Suprapubic skin (tissue), 4 donors: ENCODE results near the gene CPT1C. TPM values are rescaled to one million over a fixed set of nuclear protein-coding genes. Genes with fewer than 3 reads are reported as not detected.

ENCODE experiments used
- DNase-seq, 2 donors: peaks; one replicate each; pipeline ENCODE4 v3.0.0-alpha.2; 2019; ENCODE audit warnings: low spot score in 2 of 2
- H3K27ac ChIP-seq: fragments of 200-600 bp; sonication (generic); one replicate; pipeline ENCODE4 v1.5.1; 2019
- H3K27me3 ChIP-seq: fragments of 200-600 bp; sonication (generic); one replicate; pipeline ENCODE4 v1.5.1; 2019
- H3K36me3 ChIP-seq: fragments of 200-600 bp; sonication (generic); one replicate; pipeline ENCODE4 v1.5.1; 2019
- H3K4me1 ChIP-seq: fragments of 200-600 bp; sonication (generic); one replicate; pipeline ENCODE4 v1.5.1; 2019
- H3K4me3 ChIP-seq: fragments of 200-600 bp; sonication (generic); one replicate; pipeline ENCODE4 v1.5.1; 2019; ENCODE audit warnings: mild to moderate bottlenecking
- H3K9me3 ChIP-seq: fragments of 200-600 bp; sonication (generic); one replicate; pipeline ENCODE4 v1.5.1; 2019
- CTCF ChIP-seq, 2 donors: fragments of 200-600 bp in 1 of 2; fragments of 450-650 bp in 1 of 2; sonication (generic) in 1 of 2; IDR thresholded peaks; one replicate each; pipeline ENCODE4 v1.5.1; 2016 to 2019; ENCODE audit warnings: antibody characterized with exemption in 2 of 2, mild to moderate bottlenecking in 1 of 2, moderate library complexity in 1 of 2
- EP300 ChIP-seq: sonication (generic); formaldehyde crosslinking; IDR thresholded peaks from one replicate; pipeline ENCODE4 v1.6.1; 2017; ENCODE audit warnings: antibody characterized with exemption
- POLR2A ChIP-seq, 2 donors: fragments of 450-650 bp; IDR thresholded peaks; one replicate each; pipeline ENCODE4 v1.6.1; 2017; ENCODE audit warnings: antibody characterized with exemption in 2 of 2, mild to moderate bottlenecking in 2 of 2, moderate library complexity in 2 of 2
- POLR2AphosphoS5 ChIP-seq, 3 donors: sonication (generic); formaldehyde crosslinking; IDR thresholded peaks; one replicate each; pipeline ENCODE4 v1.6.1; 2017; ENCODE audit warnings: antibody characterized with exemption in 3 of 3
- WGBS: methylation state at CpG from one replicate; pipeline ENCODE4 v1.1.5; 2018; 5-methylcytosine and 5-hydroxymethylcytosine counted together
- total RNA-seq, 4 donors: library from RNA; depleted of rRNA; stranded (reverse); fragments of >200 nt; gene quantifications; one replicate each; pipeline ENCODE4 v1.1.0, GENCODE V29; 2016

Gene CPT1C
- total RNA-seq, 4 donors from 2014 or later, result 0.57 to 1.2 (median 0.92) TPM

- peaks cover 3% of the 10 kb centered on the region for H3K4me1 ChIP-seq
- 63% methylated on average over 4 of the region's 4 CpGs for WGBS
- H3K27ac ChIP-seq, result no peak overlapping the region
- H3K9me3 ChIP-seq, result no peaks in the 10 kb centered on the region
- no peak overlapping the region for H3K4me3 ChIP-seq
- TF ChIP-seq POLR2AphosphoS5 (IDR thresholded peaks at IDR 0.05), result no peak
- no peak for TF ChIP-seq POLR2A (IDR thresholded peaks at IDR 0.05)
- no peak for TF ChIP-seq EP300
- no peak for TF ChIP-seq CTCF (IDR thresholded peaks at IDR 0.05)
- DNase-seq, result no peak
- H3K27me3 ChIP-seq, result no peaks in the 10 kb centered on the region
- H3K36me3 ChIP-seq, result no peaks in the 10 kb centered on the region
Measured at GRCh38 chr19:49738268-49738667, 47.4 kb downstream of the CPT1C start.

- no peak for TF ChIP-seq POLR2A (IDR thresholded peaks at IDR 0.05)
- TF ChIP-seq EP300, result no peak
- TF ChIP-seq POLR2AphosphoS5 (IDR thresholded peaks at IDR 0.05), result no peak
- TF ChIP-seq CTCF (IDR thresholded peaks at IDR 0.05), result no peak
Measured at GRCh38 chr19:49739098-49739497, 48.2 kb downstream of the CPT1C start.

GRCh38 chr19:49739933-49740332, 49.0 kb downstream of the CPT1C start:
- peaks cover 3% of the 10 kb centered on the region for H3K4me1 ChIP-seq
- TF ChIP-seq POLR2AphosphoS5 (IDR thresholded peaks at IDR 0.05) (no peak), CTCF (IDR thresholded peaks at IDR 0.05) (no peak), POLR2A (IDR thresholded peaks at IDR 0.05) (no peak), EP300 (no peak)
- H3K4me3 ChIP-seq, result no peak overlapping the region
- 59% methylated on average over 10 of the region's 10 CpGs for WGBS
- H3K27me3 ChIP-seq, result no peaks in the 10 kb centered on the region
- no peaks in the 10 kb centered on the region for H3K9me3 ChIP-seq
- no peak for DNase-seq
- no peaks in the 10 kb centered on the region for H3K36me3 ChIP-seq
- no peak overlapping the region for H3K27ac ChIP-seq

More at GRCh38 chr19:49739098-49739497, 48.2 kb downstream of the CPT1C start:
- Histone ChIP-seq H3K4me1 (peaks cover 3% of the 10 kb centered on the region), H3K27ac (no peak overlapping the region), H3K27me3 (no peaks in the 10 kb centered on the region), H3K9me3 (no peaks in the 10 kb centered on the region), H3K4me3 (no peak overlapping the region), H3K36me3 (no peaks in the 10 kb centered on the region)
- DNase-seq, result no peak
- WGBS, result 83% methylated on average over 1 of the region's 1 CpG

GRCh38 chr19:49741210-49741844, 50.4 kb downstream of the CPT1C start:
- Histone ChIP-seq H3K4me3 (no peak overlapping the region), H3K4me1 (peaks cover 3% of the 10 kb centered on the region), H3K9me3 (no peaks in the 10 kb centered on the region), H3K36me3 (no peaks in the 10 kb centered on the region), H3K27ac (no peak overlapping the region), H3K27me3 (no peaks in the 10 kb centered on the region)
- DNase-seq, result no peak
- TF ChIP-seq CTCF (IDR thresholded peaks at IDR 0.05) (no peak), EP300 (no peak)
- 91% methylated on average over 5 of the region's 9 CpGs for WGBS

- Histone ChIP-seq H3K4me3 (no peak overlapping the region), H3K9me3 (no peaks in the 10 kb centered on the region), H3K27ac (no peak overlapping the region), H3K36me3 (no peaks in the 10 kb centered on the region), H3K27me3 (no peaks in the 10 kb centered on the region), H3K4me1 (peaks cover 2% of the 10 kb centered on the region)
- DNase-seq, result no peak
- no peak for TF ChIP-seq POLR2AphosphoS5 (IDR thresholded peaks at IDR 0.05)
- no peak for TF ChIP-seq POLR2A (IDR thresholded peaks at IDR 0.05)
- no peak for TF ChIP-seq CTCF (IDR thresholded peaks at IDR 0.05)
- no peak for TF ChIP-seq EP300
- 96% methylated on average over 23 of the region's 23 CpGs for WGBS
Measured at GRCh38 chr19:49744946-49745381, 54.0 kb downstream of the CPT1C start.
